NT2/D1 (cell line): Measurements from ENCODE around the gene FBXO10.

ENCODE experiments used
- DNase-seq: peaks from one replicate; pipeline ENCODE4 v3.0.0-alpha.2; 2011; ENCODE audit warnings: low read depth, low spot score
- H3K27me3 ChIP-seq: 2 replicates; pipeline ENCODE4 v1.6.0; 2011; ENCODE audit warnings: mild to moderate bottlenecking; ENCODE audit not compliant: insufficient read length, insufficient read depth
- H3K36me3 ChIP-seq: 2 replicates; pipeline ENCODE4 v1.6.1; 2011; ENCODE audit warnings: mild to moderate bottlenecking, low read length, mixed read lengths; ENCODE audit not compliant: insufficient read depth, insufficient read length
- H3K4me1 ChIP-seq: 2 replicates; pipeline ENCODE4 v1.5.1; 2011; ENCODE audit not compliant: insufficient read depth, insufficient read length
- H3K4me3 ChIP-seq: 2 replicates; pipeline ENCODE4 v1.5.1; 2011; ENCODE audit warnings: low read depth; ENCODE audit not compliant: insufficient read length
- H3K9ac ChIP-seq: 2 replicates; pipeline ENCODE4 v1.6.0; 2011; ENCODE audit warnings: low read depth; ENCODE audit not compliant: insufficient read length
- H3K9me3 ChIP-seq: 2 replicates; pipeline ENCODE4 v1.5.1; 2011; ENCODE audit warnings: mild to moderate bottlenecking, low read length; ENCODE audit not compliant: insufficient read depth
- SUZ12 ChIP-seq: IDR thresholded peaks from 2 replicates; pipeline ENCODE4 v1.6.1; 2011; ENCODE audit not compliant: insufficient read length, insufficient read depth; ENCODE audit errors: extremely low read depth
- YY1 ChIP-seq: IDR thresholded peaks from 2 replicates; pipeline ENCODE4 v1.6.1; 2011; ENCODE audit not compliant: insufficient read length, insufficient read depth
- ZNF274 ChIP-seq: IDR thresholded peaks from 2 replicates; pipeline ENCODE4 v1.6.1; 2011; ENCODE audit warnings: mild to moderate bottlenecking, low read depth, low read length

FBXO10 gene

DNA sequence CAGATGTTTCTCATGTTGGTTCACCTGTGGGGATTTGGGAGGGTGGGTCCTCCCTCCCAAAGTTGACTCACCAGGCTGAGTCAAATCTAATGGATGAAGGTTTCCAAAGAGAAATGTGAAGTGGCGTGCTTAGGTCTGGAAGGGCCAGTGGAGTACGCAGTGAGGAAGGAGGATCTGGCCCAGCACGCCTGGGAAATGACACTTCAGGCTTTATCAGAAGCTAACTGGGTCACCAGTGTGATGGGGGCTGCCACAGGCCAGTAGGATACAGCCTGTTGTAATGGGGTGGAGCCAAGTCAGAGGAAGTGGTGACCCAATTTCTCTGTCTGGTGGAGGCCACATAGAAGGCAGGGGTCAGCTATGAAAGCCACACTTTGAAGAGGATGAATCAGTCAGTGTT is 72.4 kb downstream of the FBXO10 start:
- peaks cover 91% of the 10 kb centered on the region for H3K36me3 ChIP-seq
- TF ChIP-seq YY1, result no peak
- TF ChIP-seq SUZ12, result no peak
- TF ChIP-seq ZNF274, result no peak
- DNase-seq, result no peak
- H3K27me3 ChIP-seq, result no peaks in the 10 kb centered on the region
- H3K9ac ChIP-seq, result no peak overlapping the region
- no peaks in the 10 kb centered on the region for H3K4me1 ChIP-seq
- H3K9me3 ChIP-seq, result no peaks in the 10 kb centered on the region
- no peak overlapping the region for H3K4me3 ChIP-seq

DNA sequence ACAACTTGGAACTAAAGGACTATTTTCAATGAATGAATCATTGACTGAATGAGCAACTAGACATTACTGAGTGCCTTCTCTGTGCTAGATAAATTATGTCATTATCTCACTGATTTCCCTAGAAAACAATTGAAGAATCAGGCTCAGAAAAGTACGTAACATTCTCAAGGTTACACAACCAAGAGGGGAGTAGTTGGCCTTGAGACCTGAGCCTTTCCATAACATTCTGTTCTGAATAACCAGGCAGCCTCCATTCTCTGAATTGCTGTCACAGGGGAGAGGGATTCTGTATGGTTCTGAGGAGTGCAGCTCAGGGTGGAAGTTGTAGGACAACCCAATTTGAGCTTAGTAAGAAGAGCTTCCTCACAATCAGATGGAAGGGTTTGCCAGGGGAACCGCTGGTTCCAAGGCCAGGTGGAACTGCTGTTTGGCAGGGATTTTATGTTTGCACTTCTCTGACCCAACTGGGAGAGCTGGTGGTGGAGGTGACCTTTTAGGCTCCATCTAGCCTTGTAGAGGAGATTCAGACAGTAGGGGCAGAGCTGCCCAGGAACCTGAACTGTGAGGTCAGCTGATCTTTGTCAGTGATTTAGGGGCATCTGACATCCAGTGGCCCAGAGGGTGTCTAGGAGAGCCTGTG is 74.1 kb downstream of the FBXO10 start:
- Histone ChIP-seq H3K36me3 (peaks cover 92% of the 10 kb centered on the region), H3K4me3 (no peak overlapping the region), H3K4me1 (no peaks in the 10 kb centered on the region), H3K9me3 (no peaks in the 10 kb centered on the region), H3K27me3 (no peaks in the 10 kb centered on the region), H3K9ac (no peak overlapping the region)
- no peak for DNase-seq
- TF ChIP-seq YY1, result no peak
- no peak for TF ChIP-seq ZNF274
- TF ChIP-seq SUZ12, result no peak

DNA sequence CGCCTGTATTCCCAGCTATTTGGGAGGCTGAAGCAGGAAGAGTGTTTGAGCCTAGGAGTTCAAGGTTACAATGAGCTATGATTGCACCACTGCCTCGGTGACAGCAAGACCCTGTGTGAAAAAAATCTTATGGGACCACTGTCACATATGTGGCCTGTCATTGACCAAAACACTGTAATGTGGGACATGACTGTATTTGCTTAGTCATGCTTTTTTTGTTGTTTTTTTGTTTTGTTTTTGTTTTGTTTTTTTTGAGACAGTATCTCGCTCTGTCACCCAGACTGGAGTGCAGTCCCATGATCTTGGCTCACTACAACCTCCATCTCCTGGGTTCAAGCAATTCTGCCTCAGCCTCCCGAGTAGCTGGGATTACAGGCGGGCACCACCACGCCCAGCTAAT is 76.9 kb downstream of the FBXO10 start:
- DNase-seq, result no peak
- H3K4me3 ChIP-seq, result no peak overlapping the region
- no peaks in the 10 kb centered on the region for H3K4me1 ChIP-seq
- TF ChIP-seq YY1, result no peak
- TF ChIP-seq ZNF274, result no peak
- no peak for TF ChIP-seq SUZ12
- no peak overlapping the region for H3K9ac ChIP-seq
- no peaks in the 10 kb centered on the region for H3K9me3 ChIP-seq
- peaks cover 95% of the 10 kb centered on the region for H3K36me3 ChIP-seq
- H3K27me3 ChIP-seq, result no peaks in the 10 kb centered on the region

DNA sequence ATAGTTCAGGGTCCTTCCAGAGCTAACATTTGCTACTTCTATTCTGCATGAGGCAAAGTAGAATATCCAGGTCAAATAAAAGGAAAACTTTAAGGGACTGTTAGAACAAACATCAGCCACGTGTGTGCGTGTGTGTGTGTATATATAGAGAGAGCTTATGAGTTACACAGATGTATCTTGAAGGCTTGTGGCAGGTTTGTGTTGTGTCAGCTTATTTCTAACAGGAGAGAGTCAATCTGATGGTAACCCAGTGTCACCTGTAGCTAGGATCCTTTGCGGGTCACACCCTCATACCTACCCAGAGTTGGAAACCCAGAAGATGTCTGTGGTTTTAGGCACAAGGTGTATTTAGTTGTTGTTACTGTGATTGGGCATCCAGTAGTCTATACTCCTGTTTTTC is 77.7 kb downstream of the FBXO10 start:
- no peak overlapping the region for H3K4me3 ChIP-seq
- H3K27me3 ChIP-seq, result no peaks in the 10 kb centered on the region
- no peaks in the 10 kb centered on the region for H3K9me3 ChIP-seq
- no peak for DNase-seq
- H3K36me3 ChIP-seq, result peaks cover 95% of the 10 kb centered on the region
- TF ChIP-seq ZNF274, result no peak
- H3K9ac ChIP-seq, result no peak overlapping the region
- no peaks in the 10 kb centered on the region for H3K4me1 ChIP-seq

DNA sequence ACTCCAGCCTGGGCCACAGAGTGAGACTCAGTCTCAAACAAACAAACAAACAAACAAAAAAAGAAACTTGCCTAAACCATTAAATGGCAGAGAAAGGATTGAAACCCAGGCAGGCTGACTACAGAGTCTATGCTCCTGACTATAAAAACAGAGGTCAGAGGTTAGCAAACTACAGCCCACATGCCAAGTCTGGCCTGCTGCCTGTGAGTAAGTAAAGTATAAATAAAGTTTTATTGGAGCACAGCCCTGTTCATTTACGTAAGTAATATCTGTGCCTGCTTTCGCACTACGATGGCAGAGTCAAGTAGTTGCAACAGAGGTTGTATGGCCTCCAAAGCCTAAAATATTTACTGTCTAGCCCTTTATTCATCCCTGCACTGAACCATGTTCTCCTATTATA is 78.9 kb downstream of the FBXO10 start:
- no peaks in the 10 kb centered on the region for H3K4me1 ChIP-seq
- no peaks in the 10 kb centered on the region for H3K27me3 ChIP-seq
- H3K9me3 ChIP-seq, result no peaks in the 10 kb centered on the region
- H3K9ac ChIP-seq, result no peak overlapping the region
- no peak overlapping the region for H3K4me3 ChIP-seq
- peaks cover 95% of the 10 kb centered on the region for H3K36me3 ChIP-seq
- no peak for DNase-seq
- TF ChIP-seq YY1, result no peak
- TF ChIP-seq SUZ12, result no peak
- TF ChIP-seq ZNF274, result no peak

DNA sequence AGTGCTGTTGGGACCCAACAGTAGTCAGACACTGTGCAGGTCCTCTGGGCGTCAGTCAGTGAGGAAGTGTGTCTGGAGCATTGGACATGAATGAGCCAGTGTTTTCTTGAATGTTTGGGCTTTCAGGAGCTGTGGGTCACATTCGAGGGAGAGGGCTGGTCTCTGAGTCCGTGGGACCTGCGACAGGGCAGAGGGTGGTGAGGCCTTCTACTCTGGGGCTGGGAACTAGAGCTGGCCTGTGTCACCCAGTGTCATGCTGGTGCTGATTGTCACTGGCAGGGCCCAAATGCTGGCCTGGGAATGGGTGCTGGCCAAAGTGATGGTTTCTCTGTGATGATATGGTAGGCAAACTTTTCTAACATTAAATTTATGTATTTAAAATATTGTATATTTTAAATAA is 80.2 kb downstream of the FBXO10 start:
- no peaks in the 10 kb centered on the region for H3K9me3 ChIP-seq
- H3K27me3 ChIP-seq, result no peaks in the 10 kb centered on the region
- DNase-seq, result no peak
- H3K9ac ChIP-seq, result no peak overlapping the region
- no peaks in the 10 kb centered on the region for H3K4me1 ChIP-seq
- peaks cover 95% of the 10 kb centered on the region for H3K36me3 ChIP-seq
- TF ChIP-seq SUZ12, result no peak
- TF ChIP-seq YY1, result no peak
- no peak for TF ChIP-seq ZNF274
- H3K4me3 ChIP-seq, result no peak overlapping the region

DNA sequence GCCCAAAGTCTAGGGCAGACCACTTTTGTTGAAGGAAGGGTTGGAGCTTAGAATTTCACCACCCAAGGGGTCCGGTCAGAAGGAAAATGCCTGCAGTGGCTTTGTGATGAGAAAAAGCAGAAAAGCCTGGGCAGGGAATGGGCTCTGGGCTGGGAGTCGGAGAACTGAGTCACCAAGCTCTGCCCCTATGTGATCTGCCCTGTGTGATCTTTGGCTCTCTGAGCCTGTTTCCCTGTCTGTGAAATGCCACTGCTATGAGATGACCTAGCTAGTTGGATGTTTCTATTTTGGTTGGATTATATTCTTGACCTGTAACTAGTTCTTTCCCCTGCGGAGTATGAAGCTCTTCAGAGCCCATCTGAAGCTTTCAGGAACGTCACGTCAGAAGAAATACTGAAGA is 80.6 kb downstream of the FBXO10 start:
- Histone ChIP-seq H3K4me3 (no peak overlapping the region), H3K4me1 (no peaks in the 10 kb centered on the region), H3K27me3 (no peaks in the 10 kb centered on the region), H3K36me3 (peaks cover 95% of the 10 kb centered on the region), H3K9ac (no peak overlapping the region), H3K9me3 (no peaks in the 10 kb centered on the region)
- DNase-seq, result no peak
- TF ChIP-seq YY1, result no peak
- TF ChIP-seq SUZ12, result no peak
- TF ChIP-seq ZNF274, result no peak

DNA sequence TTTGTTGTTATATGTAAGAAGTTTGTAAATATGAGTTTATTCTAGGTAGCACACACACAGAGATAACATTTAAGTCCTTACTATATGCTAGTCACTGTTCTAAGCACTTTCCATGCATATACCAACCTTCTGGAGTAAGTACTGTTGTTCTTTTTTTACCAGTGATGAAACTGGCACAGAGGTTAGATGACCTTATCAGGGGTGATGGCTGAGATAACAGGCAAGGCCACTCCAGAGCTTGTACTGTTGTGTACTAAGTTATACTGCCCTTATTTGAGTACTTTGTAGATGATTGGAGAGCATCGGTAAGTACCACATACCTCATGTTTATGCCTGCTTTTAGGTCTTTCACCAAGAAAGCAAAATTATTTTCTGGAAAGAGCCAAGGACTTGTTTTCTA is 84.2 kb downstream of the FBXO10 start:
- H3K4me1 ChIP-seq, result peaks cover 8% of the 10 kb centered on the region
- peaks cover 97% of the 10 kb centered on the region for H3K36me3 ChIP-seq
- DNase-seq, result no peak
- TF ChIP-seq ZNF274, result no peak
- no peak for TF ChIP-seq SUZ12
- TF ChIP-seq YY1, result no peak
- no peaks in the 10 kb centered on the region for H3K9me3 ChIP-seq
- no peak overlapping the region for H3K9ac ChIP-seq
- H3K27me3 ChIP-seq, result no peaks in the 10 kb centered on the region
- no peak overlapping the region for H3K4me3 ChIP-seq
